Hepatocyte (in vitro differentiated cells): ENCODE data around the gene RPL28.

Source experiments
- EZH2 ChIP-seq: fragments of 200-600 bp; sonication (generic); IDR thresholded peaks from 2 replicates; pipeline ENCODE4 v1.6.1; 2016; ENCODE audit warnings: antibody characterized with exemption, mild to moderate bottlenecking, borderline replicate concordance
- EZH2phosphoT487 ChIP-seq: fragments of 200-600 bp; sonication (generic); IDR thresholded peaks from one replicate; pipeline ENCODE4 v1.6.1; 2018; ENCODE audit warnings: antibody characterized with exemption, mild to moderate bottlenecking, low read depth, moderate library complexity; ENCODE audit not compliant: unreplicated experiment, severe bottlenecking
- TF ChIP-seq, protein P1 (sequence below): fragments of 200-600 bp; sonication (generic); IDR thresholded peaks from 2 replicates; pipeline ENCODE4 v1.5.1; 2016; ENCODE audit warnings: antibody characterized with exemption, mild to moderate bottlenecking; ENCODE audit not compliant: poor library complexity

DNA sequence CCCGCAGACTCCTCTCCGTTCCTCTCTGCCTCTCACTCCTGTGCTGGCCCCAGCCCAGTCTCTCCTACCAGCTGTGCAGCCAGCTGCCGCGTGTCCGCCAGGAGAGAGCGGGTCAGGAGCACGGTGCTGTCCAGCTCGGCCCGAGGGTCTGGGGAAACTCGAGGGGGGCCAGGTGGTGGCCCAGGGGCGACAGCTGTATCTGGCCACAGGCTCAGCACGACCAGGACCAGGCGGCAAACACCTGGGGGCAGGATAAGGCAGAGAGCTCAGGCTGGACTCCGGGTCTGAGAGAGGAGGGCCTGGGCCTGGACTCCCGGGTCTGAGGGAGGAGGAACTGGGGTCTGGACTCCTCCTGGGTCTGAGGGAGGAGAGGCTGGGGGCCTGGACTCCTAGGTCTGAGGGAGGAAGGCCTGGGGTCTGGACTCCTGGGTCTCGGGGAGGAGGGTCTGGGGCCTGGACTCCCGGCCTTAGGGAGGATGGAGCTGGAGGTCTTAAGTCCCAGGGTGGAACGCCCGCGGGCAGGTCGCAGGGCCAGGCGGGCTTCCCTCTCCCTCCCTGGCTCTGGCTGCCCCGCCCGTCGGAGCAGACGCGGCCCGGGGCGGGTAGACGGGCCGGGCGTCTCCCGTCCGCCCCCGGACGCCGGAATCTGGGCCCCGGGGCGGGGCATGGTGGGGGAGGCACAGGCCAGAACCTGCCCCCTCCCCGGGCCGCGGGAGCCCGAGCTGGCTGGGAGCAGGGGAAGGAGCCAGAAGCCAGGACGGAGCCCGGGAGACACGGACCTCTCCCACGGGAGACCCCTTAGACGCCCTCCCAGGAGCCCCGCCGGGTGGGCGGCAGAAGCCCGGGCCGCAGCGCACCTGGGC, 16.8 kb upstream of the RPL28 start:
- TF ChIP-seq, protein P1, sequence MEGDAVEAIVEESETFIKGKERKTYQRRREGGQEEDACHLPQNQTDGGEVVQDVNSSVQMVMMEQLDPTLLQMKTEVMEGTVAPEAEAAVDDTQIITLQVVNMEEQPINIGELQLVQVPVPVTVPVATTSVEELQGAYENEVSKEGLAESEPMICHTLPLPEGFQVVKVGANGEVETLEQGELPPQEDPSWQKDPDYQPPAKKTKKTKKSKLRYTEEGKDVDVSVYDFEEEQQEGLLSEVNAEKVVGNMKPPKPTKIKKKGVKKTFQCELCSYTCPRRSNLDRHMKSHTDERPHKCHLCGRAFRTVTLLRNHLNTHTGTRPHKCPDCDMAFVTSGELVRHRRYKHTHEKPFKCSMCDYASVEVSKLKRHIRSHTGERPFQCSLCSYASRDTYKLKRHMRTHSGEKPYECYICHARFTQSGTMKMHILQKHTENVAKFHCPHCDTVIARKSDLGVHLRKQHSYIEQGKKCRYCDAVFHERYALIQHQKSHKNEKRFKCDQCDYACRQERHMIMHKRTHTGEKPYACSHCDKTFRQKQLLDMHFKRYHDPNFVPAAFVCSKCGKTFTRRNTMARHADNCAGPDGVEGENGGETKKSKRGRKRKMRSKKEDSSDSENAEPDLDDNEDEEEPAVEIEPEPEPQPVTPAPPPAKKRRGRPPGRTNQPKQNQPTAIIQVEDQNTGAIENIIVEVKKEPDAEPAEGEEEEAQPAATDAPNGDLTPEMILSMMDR = no peak
- no peak for TF ChIP-seq EZH2
- no peak for TF ChIP-seq EZH2phosphoT487
